GM19238 (cell line): ENCODE measurements around the gene GATAD2B.
"Not testable (repeated sequence)": the region's sequence is repeated elsewhere in the genome, so short reads cannot be mapped to it uniquely, and the experiment has no call there.

Experiments used
- DNase-seq: peaks from one replicate; pipeline ENCODE4 v3.0.0; 2011; ENCODE audit warnings: low spot score; ENCODE audit not compliant: insufficient read length

The GATAD2B gene

GRCh38 chr1:153929981-153930948 lies 7.5 kb upstream of the GATAD2B start:
- no peak for DNase-seq

GRCh38 chr1:153929426-153929825 lies 6.7 kb upstream of the GATAD2B start:
- DNase-seq = no peak

GRCh38 chr1:153928791-153929341 lies 6.1 kb upstream of the GATAD2B start:
- DNase-seq = no peak

- DNase-seq = no peak
Measured at GRCh38 chr1:153928245-153928644, 5.5 kb upstream of the GATAD2B start.

DNA sequence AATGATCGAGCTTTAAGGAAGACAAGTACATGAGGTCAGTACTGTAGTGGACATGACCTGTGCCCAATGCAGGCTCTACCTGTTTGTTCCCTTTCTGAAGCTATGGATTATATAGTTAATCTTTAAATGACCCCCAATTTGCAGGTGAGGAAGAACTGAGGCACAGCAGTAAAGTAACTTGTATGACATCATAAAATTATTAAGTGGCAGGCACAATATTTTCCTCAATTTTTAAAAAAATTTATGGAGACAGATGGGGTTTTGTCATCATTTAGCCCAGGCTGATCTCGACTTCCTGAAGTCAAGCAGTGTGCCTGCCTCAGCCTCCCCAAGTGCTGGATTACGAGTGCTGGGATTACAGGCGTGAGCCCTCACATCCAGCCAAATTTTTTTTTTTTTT lies 3.6 kb upstream of the GATAD2B start:
- DNase-seq = no peak

DNA sequence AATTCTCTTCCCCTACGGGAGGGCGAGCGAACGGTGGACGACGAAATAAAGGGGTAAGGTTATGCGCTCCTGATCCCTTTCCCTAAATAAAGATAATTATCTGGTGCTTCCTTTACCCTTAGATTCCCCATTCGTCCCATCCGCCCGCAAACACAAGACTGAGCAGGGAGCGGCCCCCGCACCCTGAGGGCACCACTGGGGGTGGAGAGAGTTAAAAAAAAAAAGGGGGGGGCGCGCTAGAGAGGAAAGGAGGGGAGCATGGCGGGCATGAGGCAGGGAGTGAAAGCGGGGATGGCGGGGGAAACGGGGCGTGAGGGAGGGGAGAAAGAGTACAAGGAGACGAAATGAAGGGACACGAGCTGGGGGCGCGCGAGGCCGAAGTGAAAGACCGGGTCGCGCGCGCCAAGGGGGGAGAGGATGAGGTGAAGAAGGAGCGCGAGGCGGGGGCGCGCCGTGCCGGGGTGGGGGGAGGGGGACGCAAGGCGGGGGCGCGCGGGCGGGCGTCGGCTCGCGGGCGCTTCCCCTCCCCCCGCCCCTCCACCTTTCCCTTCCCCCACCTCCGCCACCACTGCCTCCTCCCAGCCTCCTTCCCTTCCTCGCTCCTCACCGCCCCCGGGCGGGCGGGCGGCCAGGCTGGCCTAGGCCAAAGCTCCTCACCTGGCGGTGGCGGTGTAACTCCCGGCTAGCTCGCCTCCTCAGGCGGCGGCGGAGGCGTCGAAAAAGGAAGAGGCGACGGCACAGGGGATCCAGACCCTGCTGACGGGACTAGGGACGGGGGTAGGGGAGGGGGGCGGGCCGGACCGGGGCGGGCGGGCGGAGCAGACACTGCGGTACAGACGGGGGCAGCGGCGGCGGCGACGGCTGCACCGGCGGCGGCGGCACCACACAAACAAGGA lies 448 bp downstream of the GATAD2B start:
- peak; percentile 49 for DNase-seq

- DNase-seq = no peak
Measured at GRCh38 chr1:153921803-153922075, 1.0 kb downstream of the GATAD2B start.

DNA sequence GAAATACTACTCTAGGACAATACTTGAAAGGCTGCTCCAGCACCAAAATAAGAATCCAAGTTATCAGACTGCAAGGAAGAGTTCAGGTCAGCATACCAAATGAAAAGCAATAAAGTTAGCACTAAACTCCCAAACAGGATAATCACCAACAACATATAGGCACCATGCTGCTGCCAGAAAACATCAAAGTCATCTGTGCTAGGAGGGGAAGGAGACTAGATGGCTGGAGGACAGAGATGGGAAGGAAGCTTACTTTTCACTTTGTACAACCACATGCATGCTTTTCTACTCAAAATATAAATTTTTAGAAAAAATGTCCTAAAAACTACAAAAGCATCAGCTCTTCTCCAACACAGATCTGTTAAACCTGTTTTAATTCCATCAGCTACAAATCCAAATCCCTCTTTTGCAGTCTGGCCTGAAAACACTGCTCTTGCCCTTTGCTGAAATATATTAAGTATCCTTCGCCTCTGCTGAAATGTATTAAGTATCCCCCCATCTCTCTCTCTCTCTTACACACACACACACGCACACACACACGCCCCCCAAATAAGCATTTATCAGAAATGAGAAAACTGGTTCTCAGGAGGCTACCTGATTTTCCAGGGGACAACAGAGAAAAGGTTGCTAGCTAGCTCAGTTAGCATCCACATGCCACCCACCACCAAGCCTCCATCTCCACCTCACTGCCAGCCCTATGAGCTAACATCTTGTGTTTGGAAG lies 1.5 kb downstream of the GATAD2B start:
- DNase-seq = no peak

DNA sequence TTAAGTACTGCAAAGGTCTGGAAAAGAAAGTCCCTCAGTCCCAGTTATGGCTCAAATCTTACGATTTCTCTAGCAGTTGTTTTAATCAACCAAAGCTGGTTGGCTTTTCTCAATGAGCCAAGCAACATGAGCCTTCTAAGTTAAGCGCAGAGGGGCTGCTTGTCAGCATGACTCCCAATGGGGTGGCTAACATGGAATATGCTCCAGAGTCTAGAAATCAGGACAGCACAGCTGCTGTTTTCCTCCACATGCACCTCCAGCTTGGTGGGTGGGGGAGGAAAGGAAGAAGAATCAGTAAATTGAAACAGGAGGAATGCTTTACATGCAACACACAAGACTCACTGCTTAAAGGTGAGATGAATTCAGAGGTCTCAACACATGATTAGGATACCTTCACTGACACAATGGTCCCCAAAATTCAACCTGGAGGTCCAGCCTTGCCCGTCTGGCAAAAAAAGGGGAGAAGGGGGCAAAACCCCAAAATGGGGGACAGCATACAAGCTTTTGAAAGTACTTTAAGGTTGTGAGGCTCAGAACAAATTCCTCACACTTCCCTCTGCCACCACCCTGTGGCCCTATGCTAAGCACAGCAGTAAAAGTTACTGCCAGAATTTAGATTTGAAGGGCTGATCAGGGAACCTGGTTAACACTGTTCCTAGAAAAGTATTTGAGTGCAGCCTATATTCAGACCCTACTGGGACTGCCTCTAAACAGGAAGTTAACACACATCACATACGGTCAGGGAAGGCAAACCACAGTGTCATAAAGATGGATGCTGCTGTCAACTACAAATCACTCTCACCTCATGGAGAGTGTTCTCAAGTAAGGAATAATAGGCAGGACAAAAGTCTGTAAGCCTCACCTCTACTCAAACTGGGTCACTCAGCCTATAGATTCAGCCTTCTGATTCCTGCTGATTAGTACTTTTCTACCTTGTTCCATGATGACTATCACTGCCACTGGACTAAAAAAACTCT lies 2.6 kb downstream of the GATAD2B start:
- no peak for DNase-seq

DNA sequence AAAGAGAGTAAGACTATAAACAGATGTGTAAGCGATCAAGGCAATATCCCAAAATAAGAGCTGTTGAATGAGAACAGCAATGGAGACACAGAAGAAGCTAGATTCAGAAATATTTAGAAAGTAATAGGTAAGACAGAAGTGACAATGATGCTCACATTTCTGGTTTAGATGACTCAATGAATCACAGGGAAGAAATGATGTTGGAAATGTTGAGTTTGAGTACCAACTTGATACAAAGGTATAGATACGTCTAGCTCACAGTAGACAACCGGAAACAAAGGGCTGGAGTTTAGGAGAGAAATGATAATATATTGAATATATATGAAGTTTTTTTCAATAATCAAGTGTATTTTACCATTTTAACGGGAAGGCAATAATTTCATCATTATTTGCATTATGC lies 6.5 kb downstream of the GATAD2B start:
- no peak for DNase-seq

DNA sequence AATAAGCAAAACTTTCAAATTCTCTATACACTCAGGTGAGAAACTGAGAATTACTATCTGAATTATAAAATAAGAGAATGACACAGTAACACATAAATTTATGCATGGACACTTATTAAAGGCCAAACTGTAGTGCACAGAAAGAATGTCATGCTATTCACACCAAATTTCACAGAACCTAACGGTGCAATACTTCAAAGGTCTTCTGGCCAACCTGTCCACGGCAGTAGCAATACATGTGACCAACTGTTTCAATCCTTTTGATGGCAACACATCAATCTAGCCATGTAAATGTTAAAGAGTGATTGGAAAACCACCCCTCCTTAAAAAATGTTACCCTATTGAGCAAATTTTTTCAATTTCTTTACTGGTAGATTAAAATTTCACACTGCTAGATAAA lies 10.4 kb downstream of the GATAD2B start:
- no peak for DNase-seq

DNA sequence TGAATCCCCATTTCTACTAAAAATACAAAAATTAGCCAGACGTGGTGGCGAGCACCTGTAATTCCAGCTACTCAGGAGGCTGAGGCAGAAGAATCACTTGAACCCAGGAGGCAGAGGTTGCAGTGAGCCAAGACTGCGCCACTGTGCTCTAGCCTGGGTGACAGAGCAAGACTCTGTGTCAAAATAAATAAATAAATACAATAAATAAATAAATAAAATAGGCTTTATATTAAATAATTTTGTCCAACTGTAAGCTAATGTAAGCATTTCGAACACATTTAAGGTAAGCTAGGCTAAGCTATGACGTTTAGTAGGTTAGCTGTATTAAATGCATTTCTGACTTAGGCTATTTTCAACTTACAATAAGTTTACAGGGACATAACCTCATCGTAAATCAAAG lies 12.2 kb downstream of the GATAD2B start:
- DNase-seq = not testable (repeated sequence)

DNA sequence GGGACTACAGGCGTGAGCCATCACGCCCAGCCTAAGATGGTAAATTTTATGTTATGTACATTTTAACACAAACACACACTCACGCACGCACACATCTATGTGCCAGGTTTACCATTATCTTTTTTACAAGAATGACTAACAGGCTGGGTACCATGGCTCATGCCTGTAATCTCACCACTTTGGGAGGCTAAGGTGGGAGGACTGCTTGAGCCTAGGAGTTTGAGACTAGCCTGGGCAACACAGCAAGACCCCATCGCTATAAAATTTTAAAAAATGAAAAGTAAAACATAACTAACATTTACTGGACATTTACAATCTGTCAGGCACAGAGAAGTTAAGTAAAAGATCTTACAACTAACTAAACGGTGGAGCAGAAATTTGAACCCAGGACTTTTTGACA lies 14.7 kb downstream of the GATAD2B start:
- DNase-seq = no peak

GRCh38 chr1:153907134-153907533 lies 15.6 kb downstream of the GATAD2B start:
- DNase-seq = no peak

GRCh38 chr1:153906396-153906795 lies 16.4 kb downstream of the GATAD2B start:
- no peak for DNase-seq

DNA sequence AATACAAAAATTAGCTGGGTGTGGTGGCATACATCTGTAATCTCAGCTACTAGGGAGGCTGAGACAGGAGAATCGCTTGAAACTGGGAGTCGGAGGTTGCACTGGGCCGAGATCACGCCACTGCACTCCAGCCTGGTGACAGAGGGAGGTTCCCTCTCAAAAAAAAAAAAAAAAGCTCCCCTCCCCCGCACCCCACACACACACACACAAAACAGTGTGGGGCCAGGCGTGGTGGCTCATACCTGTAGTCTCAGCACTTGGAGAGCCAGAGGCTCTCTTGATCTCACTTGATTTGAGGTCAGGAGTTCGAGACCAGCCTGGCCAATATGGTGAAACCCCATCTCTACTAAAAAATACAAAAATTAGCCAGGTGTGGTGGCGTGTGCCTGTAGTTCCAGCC lies 16.9 kb downstream of the GATAD2B start:
- DNase-seq = not testable (repeated sequence)

DNA sequence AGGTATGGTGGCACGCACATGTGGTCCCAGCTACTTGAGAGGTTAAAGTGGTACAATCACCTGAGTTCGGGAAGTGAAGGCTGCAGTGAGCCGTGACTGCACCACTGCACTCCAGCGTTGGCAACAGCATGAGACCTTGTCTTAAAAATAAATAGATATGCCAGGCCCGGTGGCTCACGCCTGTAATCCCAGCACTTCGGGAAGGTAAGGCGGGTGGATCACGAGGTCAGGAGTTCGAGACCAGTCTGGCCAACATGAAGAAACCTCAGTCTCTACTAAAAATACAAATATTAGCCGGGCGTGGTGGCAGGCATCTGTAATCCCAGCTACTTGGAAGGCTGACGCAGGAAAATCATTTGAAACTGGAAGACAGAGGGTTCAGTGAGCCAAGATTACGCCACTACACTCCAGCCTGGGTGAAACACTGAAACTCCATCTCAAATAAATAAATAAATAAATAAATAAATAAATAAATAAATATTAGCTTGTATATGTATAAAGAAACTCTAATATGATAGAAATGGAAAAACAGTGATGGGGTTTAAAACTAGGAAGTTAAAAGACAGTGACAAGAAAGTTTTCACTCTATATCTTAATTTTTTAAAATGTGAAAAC lies 18.8 kb downstream of the GATAD2B start:
- DNase-seq = no peak

GRCh38 chr1:153899509-153899908 lies 23.3 kb downstream of the GATAD2B start:
- DNase-seq = no peak

GRCh38 chr1:153895866-153896265 lies 26.9 kb downstream of the GATAD2B start:
- DNase-seq = not testable (repeated sequence)

DNA sequence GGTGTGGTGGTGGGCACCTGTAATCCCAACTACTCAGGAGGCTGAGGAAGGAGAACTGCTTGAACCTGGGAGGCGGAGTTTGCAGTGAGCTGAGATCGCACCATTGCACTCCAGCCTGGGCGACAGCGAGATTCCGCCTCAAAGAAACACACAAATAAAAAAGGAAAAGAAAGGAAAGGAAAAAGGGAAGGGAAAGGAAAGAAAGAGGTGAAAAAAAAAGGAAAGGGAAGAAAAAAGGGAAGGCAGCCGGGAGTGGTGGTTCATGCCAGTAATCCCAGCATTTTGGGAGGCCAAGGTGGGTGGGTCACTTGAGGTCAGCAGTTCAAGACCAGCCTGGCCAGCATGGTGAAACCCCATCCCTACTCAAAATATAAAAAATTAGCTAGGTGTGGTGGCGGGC lies 31.7 kb downstream of the GATAD2B start:
- DNase-seq = not testable (repeated sequence)
